ENCODE measurements around the gene LDLRAD3.

- TF ChIP-seq, protein P1, sequence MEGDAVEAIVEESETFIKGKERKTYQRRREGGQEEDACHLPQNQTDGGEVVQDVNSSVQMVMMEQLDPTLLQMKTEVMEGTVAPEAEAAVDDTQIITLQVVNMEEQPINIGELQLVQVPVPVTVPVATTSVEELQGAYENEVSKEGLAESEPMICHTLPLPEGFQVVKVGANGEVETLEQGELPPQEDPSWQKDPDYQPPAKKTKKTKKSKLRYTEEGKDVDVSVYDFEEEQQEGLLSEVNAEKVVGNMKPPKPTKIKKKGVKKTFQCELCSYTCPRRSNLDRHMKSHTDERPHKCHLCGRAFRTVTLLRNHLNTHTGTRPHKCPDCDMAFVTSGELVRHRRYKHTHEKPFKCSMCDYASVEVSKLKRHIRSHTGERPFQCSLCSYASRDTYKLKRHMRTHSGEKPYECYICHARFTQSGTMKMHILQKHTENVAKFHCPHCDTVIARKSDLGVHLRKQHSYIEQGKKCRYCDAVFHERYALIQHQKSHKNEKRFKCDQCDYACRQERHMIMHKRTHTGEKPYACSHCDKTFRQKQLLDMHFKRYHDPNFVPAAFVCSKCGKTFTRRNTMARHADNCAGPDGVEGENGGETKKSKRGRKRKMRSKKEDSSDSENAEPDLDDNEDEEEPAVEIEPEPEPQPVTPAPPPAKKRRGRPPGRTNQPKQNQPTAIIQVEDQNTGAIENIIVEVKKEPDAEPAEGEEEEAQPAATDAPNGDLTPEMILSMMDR (IDR thresholded peaks at IDR 0.05) = no peak
- TF ChIP-seq POLR2A (IDR thresholded peaks at IDR 0.05) = no peak
Measured at GRCh38 chr11:36054628-36055027, 110.8 kb downstream of the LDLRAD3 start.
